Measurements from ENCODE around the gene RHO. TPM values are rescaled to one million over a fixed set of nuclear protein-coding genes. Genes with fewer than 3 reads are reported as not detected.

Gene RHO
- total RNA-seq, 2 experiments from 2014 or later = not detected

DNA sequence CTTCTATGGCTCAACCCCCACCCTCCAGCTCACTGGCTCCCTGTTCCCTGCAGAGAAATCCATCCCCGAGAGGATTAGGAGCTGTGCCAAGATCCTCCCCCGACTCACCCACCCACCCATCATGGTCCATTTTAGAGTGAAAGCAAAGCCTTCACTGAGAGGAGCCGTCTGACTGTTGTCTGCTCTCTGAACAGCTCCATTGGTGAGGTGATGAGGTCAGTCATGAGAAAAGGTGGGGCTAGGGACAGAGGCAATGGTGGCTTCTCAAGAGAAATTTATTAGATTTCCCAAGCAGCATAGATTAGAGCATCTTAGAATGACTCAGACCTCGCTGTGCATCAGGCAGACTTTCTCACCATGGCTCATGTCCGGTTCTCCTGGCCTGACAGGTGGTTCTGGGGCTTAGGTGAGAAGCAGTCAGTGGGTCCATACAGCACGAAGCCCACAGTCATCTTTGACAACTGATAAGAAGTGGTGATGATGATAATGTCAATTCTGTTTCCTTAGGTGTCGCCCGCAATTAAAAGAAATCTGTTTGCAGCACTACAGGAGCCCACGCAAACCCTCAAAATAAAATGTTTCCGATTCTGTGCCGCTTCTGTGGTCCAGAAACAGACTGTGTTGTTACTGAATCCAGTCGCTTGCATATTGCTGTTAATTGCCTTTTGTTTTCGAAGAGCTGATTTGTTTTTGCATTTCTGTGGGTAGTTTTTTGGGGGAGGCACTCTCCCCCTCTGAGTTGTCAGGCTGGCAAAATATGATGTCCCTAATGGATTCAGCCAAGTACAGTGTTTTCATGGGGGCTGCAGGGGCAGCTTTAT lies 24.8 kb upstream of the RHO start:
- intact Hi-C loops (cut with DNase I, micrococcal nuclease) = no loop called here
- ChIA-PET CTCF (no interaction called here), POLR2A (no interaction called here)
- Mint-ChIP-seq H3K9me3 (no peaks in the 10 kb centered on the region), H3K27ac (no peak overlapping the region), H3K27me3 (no peaks in the 10 kb centered on the region), H3K36me3 (ENCODE audit: low read depth) (peaks cover 23% of the 10 kb centered on the region), H3K4me3 (no peak overlapping the region), H3K4me1 (ENCODE audit: low read depth) (no peaks in the 10 kb centered on the region)
- H3K27me3 ChIP-seq (ENCODE audit: control insufficient read depth in 1 of 2, insufficient read depth in 2 of 2, low read length in 2 of 2) = no peaks in the 10 kb centered on the region
- TF ChIP-seq, protein P1, sequence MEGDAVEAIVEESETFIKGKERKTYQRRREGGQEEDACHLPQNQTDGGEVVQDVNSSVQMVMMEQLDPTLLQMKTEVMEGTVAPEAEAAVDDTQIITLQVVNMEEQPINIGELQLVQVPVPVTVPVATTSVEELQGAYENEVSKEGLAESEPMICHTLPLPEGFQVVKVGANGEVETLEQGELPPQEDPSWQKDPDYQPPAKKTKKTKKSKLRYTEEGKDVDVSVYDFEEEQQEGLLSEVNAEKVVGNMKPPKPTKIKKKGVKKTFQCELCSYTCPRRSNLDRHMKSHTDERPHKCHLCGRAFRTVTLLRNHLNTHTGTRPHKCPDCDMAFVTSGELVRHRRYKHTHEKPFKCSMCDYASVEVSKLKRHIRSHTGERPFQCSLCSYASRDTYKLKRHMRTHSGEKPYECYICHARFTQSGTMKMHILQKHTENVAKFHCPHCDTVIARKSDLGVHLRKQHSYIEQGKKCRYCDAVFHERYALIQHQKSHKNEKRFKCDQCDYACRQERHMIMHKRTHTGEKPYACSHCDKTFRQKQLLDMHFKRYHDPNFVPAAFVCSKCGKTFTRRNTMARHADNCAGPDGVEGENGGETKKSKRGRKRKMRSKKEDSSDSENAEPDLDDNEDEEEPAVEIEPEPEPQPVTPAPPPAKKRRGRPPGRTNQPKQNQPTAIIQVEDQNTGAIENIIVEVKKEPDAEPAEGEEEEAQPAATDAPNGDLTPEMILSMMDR (IDR thresholded peaks at IDR 0.05) = no peak
- DNase-seq = no peak
- H3K4me1 ChIP-seq (ENCODE audit: insufficient read depth, low read length) = no peaks in the 10 kb centered on the region
- H3K27ac ChIP-seq (ENCODE audit: low read depth in 1 of 2, low read length in 2 of 2) = no peak overlapping the region
- ATAC-seq (ENCODE audit: poor library complexity) = no peak
- H3K4me3 ChIP-seq (ENCODE audit: low read length) = no peak overlapping the region
- no peaks in the 10 kb centered on the region for H3K9me3 ChIP-seq (ENCODE audit: control insufficient read depth in 1 of 2, insufficient read depth in 1 of 2, low read length in 2 of 2)
- peaks cover 13% of the 10 kb centered on the region for H3K36me3 ChIP-seq (ENCODE audit: insufficient read depth, low read length)

DNA sequence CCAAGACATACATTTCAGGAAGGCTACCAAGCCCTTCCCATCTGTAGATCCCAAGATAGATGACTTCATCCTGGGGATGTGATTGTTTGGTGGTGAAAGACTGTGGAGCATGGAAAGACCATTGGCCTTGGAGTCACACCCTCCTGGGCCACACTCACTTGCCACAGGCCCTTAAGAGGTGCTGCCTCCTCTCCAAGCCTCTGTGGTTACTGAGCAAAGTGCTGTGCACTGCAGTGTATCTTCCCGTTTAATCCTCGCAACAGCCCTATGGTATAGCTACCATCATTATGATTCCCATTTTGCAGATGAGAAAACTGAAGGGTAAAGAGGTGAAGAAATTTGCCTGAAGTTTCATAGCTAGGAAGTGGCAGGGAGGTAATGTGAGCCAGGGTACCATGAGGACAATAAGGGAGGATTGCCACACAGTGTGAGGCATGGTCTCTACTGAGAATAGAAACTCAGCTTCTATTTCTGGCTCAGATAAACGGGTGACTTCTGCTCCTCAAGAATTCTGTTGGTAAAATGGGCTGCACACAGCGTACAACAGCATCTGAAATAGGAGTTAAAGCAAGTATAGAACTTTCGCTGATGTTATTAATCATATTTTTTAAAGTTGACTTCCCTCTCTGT lies 23.9 kb upstream of the RHO start:
- Histone ChIP-seq H3K9me3 (ENCODE audit: control insufficient read depth in 1 of 2, insufficient read depth in 1 of 2, low read length in 2 of 2) (no peaks in the 10 kb centered on the region), H3K4me1 (ENCODE audit: insufficient read depth, low read length) (no peaks in the 10 kb centered on the region), H3K27ac (ENCODE audit: low read depth in 1 of 2, low read length in 2 of 2) (no peak overlapping the region), H3K4me3 (ENCODE audit: low read length) (no peak overlapping the region), H3K36me3 (ENCODE audit: insufficient read depth, low read length) (peaks cover 13% of the 10 kb centered on the region), H3K27me3 (ENCODE audit: control insufficient read depth in 1 of 2, insufficient read depth in 2 of 2, low read length in 2 of 2) (no peaks in the 10 kb centered on the region)
- Mint-ChIP-seq H3K27ac (no peak overlapping the region), H3K27me3 (no peaks in the 10 kb centered on the region), H3K4me1 (ENCODE audit: low read depth) (no peaks in the 10 kb centered on the region), H3K4me3 (no peak overlapping the region), H3K36me3 (ENCODE audit: low read depth) (peaks cover 25% of the 10 kb centered on the region), H3K9me3 (no peaks in the 10 kb centered on the region)
- ATAC-seq (ENCODE audit: poor library complexity) = no peak
- ChIA-PET POLR2A (no interaction called here), CTCF (no interaction called here)
- intact Hi-C loops (cut with DNase I, micrococcal nuclease) = no loop called here
- TF ChIP-seq, protein P1 (IDR thresholded peaks at IDR 0.05) = no peak
- no peak for DNase-seq

DNA sequence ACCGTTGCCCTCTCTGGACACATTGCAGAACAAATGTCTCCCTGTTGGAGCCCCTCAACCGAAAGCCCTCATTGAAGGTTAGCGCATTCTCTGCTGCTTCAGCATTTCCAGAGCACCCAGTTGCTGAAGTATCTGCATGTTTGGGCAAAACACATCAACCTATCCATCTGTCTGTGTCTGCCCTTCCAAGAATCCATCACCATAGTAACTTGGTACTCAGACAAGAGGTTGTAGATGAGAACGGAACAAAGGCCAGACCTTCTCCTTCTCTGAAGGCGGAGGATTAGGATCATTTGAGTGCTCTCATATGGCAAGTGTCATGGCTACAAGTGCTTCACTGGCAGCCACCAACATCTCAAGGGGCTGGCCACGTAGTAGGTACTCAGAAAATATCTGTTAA lies 23.1 kb upstream of the RHO start:
- H3K4me3 ChIP-seq (ENCODE audit: low read length) = no peak overlapping the region
- H3K4me1 ChIP-seq (ENCODE audit: insufficient read depth, low read length) = no peaks in the 10 kb centered on the region
- CTCF ChIA-PET = no interaction called here
- peaks cover 28% of the 10 kb centered on the region for H3K36me3 Mint-ChIP-seq (ENCODE audit: low read depth)
- H3K9me3 Mint-ChIP-seq = no peaks in the 10 kb centered on the region
- H3K27ac Mint-ChIP-seq = no peak overlapping the region
- H3K9me3 ChIP-seq (ENCODE audit: control insufficient read depth in 1 of 2, insufficient read depth in 1 of 2, low read length in 2 of 2) = no peaks in the 10 kb centered on the region
- no peak overlapping the region for H3K4me3 Mint-ChIP-seq
- no peaks in the 10 kb centered on the region for H3K27me3 Mint-ChIP-seq
- H3K27me3 ChIP-seq (ENCODE audit: control insufficient read depth in 1 of 2, insufficient read depth in 2 of 2, low read length in 2 of 2) = no peaks in the 10 kb centered on the region
- TF ChIP-seq, protein P1 (IDR thresholded peaks at IDR 0.05) = no peak
- no peaks in the 10 kb centered on the region for H3K4me1 Mint-ChIP-seq (ENCODE audit: low read depth)
- POLR2A ChIA-PET = no interaction called here
- intact Hi-C loops (cut with DNase I, micrococcal nuclease) = no loop called here
- no peak overlapping the region for H3K27ac ChIP-seq (ENCODE audit: low read depth in 1 of 2, low read length in 2 of 2)
- peaks cover 12% of the 10 kb centered on the region for H3K36me3 ChIP-seq (ENCODE audit: insufficient read depth, low read length)
- DNase-seq (no peak), ATAC-seq (ENCODE audit: poor library complexity) (no peak)
